RKO (cell line): ENCODE measurements around the gene PRRT4.

Source experiments
- DNase-seq: peaks from one replicate; pipeline ENCODE4 v3.0.0-alpha.2; 2016; ENCODE audit warnings: low spot score

Gene PRRT4

GRCh38 chr7:128361411-128362379 is at the start of gene PRRT4:
Gene PRRT4, minus strand, starts transcription at chr7:128361690.
- peak; percentile 29 for DNase-seq

GRCh38 chr7:128410451-128410753 is 48.9 kb upstream of the PRRT4 start:
- no peak for DNase-seq

GRCh38 chr7:128409596-128410450 is 48.3 kb upstream of the PRRT4 start, which contains the start of gene IMPDH1:
Gene IMPDH1, minus strand, starts transcription at chr7:128409982. Its CDS starts 81 bp downstream, at chr7:128409901.
- peak; percentile 87 for DNase-seq

- DNase-seq, result peak; percentile 41
These were observed 47.5 kb upstream of the PRRT4 start for GRCh38 chr7:128408709-128409595.

- DNase-seq, result no peak
These were observed 46.5 kb upstream of the PRRT4 start for GRCh38 chr7:128407751-128408708.

- no peak for DNase-seq
These were observed 45.7 kb upstream of the PRRT4 start for GRCh38 chr7:128407233-128407589.

- DNase-seq, result no peak
These were observed 45.1 kb upstream of the PRRT4 start for GRCh38 chr7:128406314-128407232.

- DNase-seq, result peak; percentile 69
These were observed 44.2 kb upstream of the PRRT4 start for GRCh38 chr7:128405471-128406313.

- DNase-seq, result peak; percentile 83
These were observed 43.5 kb upstream of the PRRT4 start for GRCh38 chr7:128404886-128405470.

- peak; percentile 67 for DNase-seq
These were observed 42.7 kb upstream of the PRRT4 start for GRCh38 chr7:128404143-128404681.

- no peak for DNase-seq
These were observed 42.2 kb upstream of the PRRT4 start for GRCh38 chr7:128403676-128404075.

GRCh38 chr7:128402356-128402755 is 40.9 kb upstream of the PRRT4 start:
- no peak for DNase-seq

GRCh38 chr7:128400566-128400965 is 39.1 kb upstream of the PRRT4 start:
- no peak for DNase-seq

GRCh38 chr7:128399991-128400390 is 38.5 kb upstream of the PRRT4 start:
- no peak for DNase-seq

- DNase-seq, result no peak
These were observed 37.3 kb upstream of the PRRT4 start for GRCh38 chr7:128398841-128399135.

- peak; percentile 62 for DNase-seq
These were observed 36.7 kb upstream of the PRRT4 start for GRCh38 chr7:128398016-128398840.

- DNase-seq, result no peak
These were observed 34.9 kb upstream of the PRRT4 start for GRCh38 chr7:128396357-128396756.
